Measurements from ENCODE around the gene KAT6B.

The KAT6B gene

GRCh38 chr10:75049316-75050148 is 223.1 kb downstream of the KAT6B start:
- DNase-seq, result no peak

GRCh38 chr10:75050149-75050919 is 223.9 kb downstream of the KAT6B start:
- no peak for DNase-seq

- DNase-seq, result peak; percentile 21
Measured at GRCh38 chr10:75051308-75051707, 224.9 kb downstream of the KAT6B start.

- DNase-seq, result peak; percentile 3
Measured at GRCh38 chr10:75055896-75056406, 229.6 kb downstream of the KAT6B start.

GRCh38 chr10:75057680-75058079 is 231.3 kb downstream of the KAT6B start:
- DNase-seq, result no peak

GRCh38 chr10:75058161-75058560 is 231.8 kb downstream of the KAT6B start:
- DNase-seq, result no peak

- peak; percentile 54 for DNase-seq
Measured at GRCh38 chr10:75061709-75062505, 235.5 kb downstream of the KAT6B start.

- DNase-seq, result peak; percentile 82
Measured at GRCh38 chr10:75062506-75063299, 236.3 kb downstream of the KAT6B start.

- no peak for DNase-seq
Measured at GRCh38 chr10:75063461-75064230, 237.2 kb downstream of the KAT6B start.

GRCh38 chr10:75065076-75065475 is 238.7 kb downstream of the KAT6B start:
- DNase-seq, result no peak

GRCh38 chr10:75066271-75066670 is 239.9 kb downstream of the KAT6B start:
- no peak for DNase-seq

GRCh38 chr10:75067272-75067671 is 240.9 kb downstream of the KAT6B start:
- no peak for DNase-seq

- no peak for DNase-seq
Measured at GRCh38 chr10:75068523-75068922, 242.1 kb downstream of the KAT6B start.

- no peak for DNase-seq
Measured at GRCh38 chr10:75070476-75070875, 244.1 kb downstream of the KAT6B start.

- no peak for DNase-seq
Measured at GRCh38 chr10:75070961-75071428, 244.6 kb downstream of the KAT6B start.

- no peak for DNase-seq
Measured at GRCh38 chr10:75071756-75072155, 245.4 kb downstream of the KAT6B start.

GRCh38 chr10:75072727-75073126 is 246.3 kb downstream of the KAT6B start:
- no peak for DNase-seq

GRCh38 chr10:75073442-75073841 is 247.0 kb downstream of the KAT6B start:
- no peak for DNase-seq

GRCh38 chr10:75074711-75075445 is 248.5 kb downstream of the KAT6B start:
- no peak for DNase-seq

GRCh38 chr10:75076348-75076747 is 249.9 kb downstream of the KAT6B start:
- no peak for DNase-seq

All from right forelimb (tissue), 1 donor.